T-cell (primary cell): ENCODE measurements around the gene DDAH1. TPM values are rescaled to one million over a fixed set of nuclear protein-coding genes. Genes with fewer than 3 reads are reported as not detected.

Experiments
- ATAC-seq, 4 experiments: fragments of 200-7000 bp in 3 of 4; fragments of 150-1000 bp in 1 of 4; cut with Tn5 transposase; replicated peaks in 1 of 4; 1 replicate in 3 of 4; 2 replicates in 1 of 4; pipeline ENCODE4 v1.10.0; 2021; ENCODE audit warnings: moderate library complexity in 3 of 4, mild to moderate bottlenecking in 2 of 4, moderate number of reproducible peaks in 1 of 4
- CTCF ChIA-PET, 2 donors: fragments of 300-600 bp; sonication (Branson Sonifier 250); formaldehyde crosslinking; loops; one replicate each; lab custom pipeline; 2022; ENCODE audit warnings: antibody characterized with exemption in 2 of 2; lab: Charles Lee
- POLR2A ChIA-PET, 2 donors: fragments of 300-600 bp; sonication (Branson Sonifier 250); formaldehyde crosslinking; loops; one replicate each; lab custom pipeline; 2022; ENCODE audit warnings: antibody characterized with exemption in 2 of 2; lab: Charles Lee
- DNase-seq, 35 experiments: peaks; one replicate each; pipeline versions ENCODE4 v3.0.0 to v3.0.0-alpha.2; 2013 to 2023
- H3K27ac ChIP-seq: one replicate; pipeline ENCODE4 v1.5.1; 2013; ENCODE audit warnings: low read length
- H3K27me3 ChIP-seq, 2 experiments: replicated peaks in 1 of 2; 1 replicate in 1 of 2; 2 replicates in 1 of 2; pipeline versions ENCODE4 v1.6.1 to v1.7.0; 2013; ENCODE audit warnings: low read length in 1 of 2, mixed read lengths in 1 of 2; ENCODE audit not compliant: control insufficient read depth in 2 of 2, insufficient read depth in 2 of 2; ENCODE audit errors: extremely low read depth in 1 of 2
- H3K36me3 ChIP-seq, 2 donors: 1 replicate in 1 of 2; 2 replicates in 1 of 2; pipeline versions ENCODE4 v1.6.1 to v1.7.0; 2013; ENCODE audit warnings: low read length in 1 of 2; ENCODE audit not compliant: control insufficient read depth in 2 of 2, insufficient read depth in 1 of 2; ENCODE audit errors: extremely low read depth in 1 of 2
- H3K4me1 ChIP-seq, 2 experiments: 1 replicate in 1 of 2; 2 replicates in 1 of 2; pipeline versions ENCODE4 v1.6.1 to v1.7.0; 2013; ENCODE audit warnings: low read length in 2 of 2, mixed read lengths in 1 of 2; ENCODE audit not compliant: insufficient read depth in 2 of 2, control insufficient read depth in 1 of 2; ENCODE audit errors: extremely low read depth in 1 of 2
- H3K4me3 ChIP-seq, 2 donors: 1 replicate in 1 of 2; 2 replicates in 1 of 2; pipeline versions ENCODE4 v1.5.1 to v1.7.0; 2013; ENCODE audit warnings: mild to moderate bottlenecking in 2 of 2, low read length in 1 of 2, moderate library complexity in 1 of 2; ENCODE audit not compliant: control insufficient read depth in 1 of 2; ENCODE audit errors: extremely low read depth in 1 of 2
- H3K9me3 ChIP-seq: 2 replicates; pipeline ENCODE4 v1.7.0; 2013
- H3K27ac Mint-ChIP-seq, 2 donors: one replicate each; pipeline ENCODE4 v1.8.0; 2020 to 2021; ENCODE audit warnings: mild to moderate bottlenecking in 2 of 2, mixed read lengths in 2 of 2
- H3K27me3 Mint-ChIP-seq, 2 donors: one replicate each; pipeline ENCODE4 v1.8.0; 2021 to 2022; ENCODE audit warnings: mixed read lengths in 2 of 2
- H3K36me3 Mint-ChIP-seq: one replicate; pipeline ENCODE4 v1.8.0; 2021; ENCODE audit warnings: mixed read lengths
- H3K4me1 Mint-ChIP-seq, 3 donors: one replicate each; pipeline ENCODE4 v1.8.0; 2020 to 2022; ENCODE audit warnings: mixed read lengths in 3 of 3, mild to moderate bottlenecking in 1 of 3
- H3K4me3 Mint-ChIP-seq, 3 donors: one replicate each; pipeline ENCODE4 v1.8.0; 2020 to 2022; ENCODE audit warnings: mild to moderate bottlenecking in 3 of 3, mixed read lengths in 3 of 3, moderate library complexity in 3 of 3
- H3K9me3 Mint-ChIP-seq, 3 donors: one replicate each; pipeline ENCODE4 v1.8.0; 2020 to 2022; ENCODE audit warnings: mixed read lengths in 3 of 3
- WGBS: methylation state at CpG from one replicate; pipeline ENCODE4 v1.1.5; 2013; ENCODE audit warnings: missing lambda C conversion rate; ENCODE audit not compliant: insufficient coverage; 5-methylcytosine and 5-hydroxymethylcytosine counted together
- total RNA-seq, 35 experiments: library from RNA in 6 of 35; stranded (reverse) in 6 of 35; fragments of 120-200 nt in 1 of 35; gene quantifications; one replicate each; pipeline versions ENCODE4 v1.2.1 to v1.2.4 and lab custom pipeline; 2013 to 2026

The DDAH1 gene
- total RNA-seq, 5 donors from 2014 or later (not counting 1 experiment from before 2014, with no cell fraction given), result 0.16 to 0.47 (median 0.32) TPM; not detected in 2

DNA sequence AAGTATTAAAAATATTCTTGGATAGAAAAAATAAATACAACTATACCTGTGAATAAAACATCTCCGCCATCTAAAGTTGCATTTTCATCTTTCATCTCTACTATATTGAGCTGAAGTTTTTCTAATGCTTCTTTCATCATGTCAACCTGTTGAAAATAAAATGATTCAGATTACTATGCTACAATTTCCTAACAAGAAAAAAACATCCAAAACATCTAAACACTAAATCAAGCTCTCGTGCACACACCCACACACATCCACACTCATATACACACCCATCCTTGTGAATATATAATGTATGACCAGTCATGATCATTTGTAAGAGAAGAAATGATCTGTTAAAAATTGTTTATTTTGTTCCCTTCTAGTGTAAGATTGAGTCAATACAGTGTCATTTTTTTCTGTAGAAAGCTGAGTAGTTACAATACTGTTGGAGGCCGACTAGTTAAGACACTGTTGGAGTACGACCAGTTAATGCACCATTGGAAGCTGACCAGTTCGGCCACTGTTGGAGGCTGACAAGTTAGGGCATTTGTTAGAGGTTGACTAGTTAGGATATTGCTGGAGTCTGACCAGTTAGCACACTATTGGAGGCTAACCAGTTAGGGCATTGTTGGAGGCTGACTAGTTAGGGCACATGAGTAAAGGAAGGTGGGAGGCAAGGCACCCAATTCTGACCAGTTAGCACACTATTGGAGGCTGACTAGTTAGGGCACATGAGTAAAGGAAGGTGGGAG, 106.1 kb downstream of the DDAH1 start:
- H3K27ac ChIP-seq, result no peak overlapping the region
- H3K27me3 Mint-ChIP-seq, result peaks cover 0 to 3% of the 10 kb centered on the region in 2 donors
- no peak overlapping the region for H3K4me3 ChIP-seq
- H3K36me3 ChIP-seq, result no peaks in the 10 kb centered on the region
- no peaks in the 10 kb centered on the region for H3K27me3 ChIP-seq
- H3K4me1 Mint-ChIP-seq, result no peaks in the 10 kb centered on the region
- H3K4me3 Mint-ChIP-seq, result no peak overlapping the region
- no peaks in the 10 kb centered on the region for H3K9me3 Mint-ChIP-seq
- POLR2A ChIA-PET, result no interaction called here
- DNase-seq, result no peak
- no peaks in the 10 kb centered on the region for H3K4me1 ChIP-seq
- H3K36me3 Mint-ChIP-seq, result no peaks in the 10 kb centered on the region
- no peak overlapping the region for H3K27ac Mint-ChIP-seq
- CTCF ChIA-PET, result interaction anchor here in 1 of 2 donors (0.5 kb wide), 1 partner anchor 37 kb away, joined by 3 read pairs; no protein-coding TSS in a partner anchor
- WGBS, result 83% methylated on average over 3 of the region's 5 CpGs
- no peak for ATAC-seq
- H3K9me3 ChIP-seq, result no peaks in the 10 kb centered on the region

DNA sequence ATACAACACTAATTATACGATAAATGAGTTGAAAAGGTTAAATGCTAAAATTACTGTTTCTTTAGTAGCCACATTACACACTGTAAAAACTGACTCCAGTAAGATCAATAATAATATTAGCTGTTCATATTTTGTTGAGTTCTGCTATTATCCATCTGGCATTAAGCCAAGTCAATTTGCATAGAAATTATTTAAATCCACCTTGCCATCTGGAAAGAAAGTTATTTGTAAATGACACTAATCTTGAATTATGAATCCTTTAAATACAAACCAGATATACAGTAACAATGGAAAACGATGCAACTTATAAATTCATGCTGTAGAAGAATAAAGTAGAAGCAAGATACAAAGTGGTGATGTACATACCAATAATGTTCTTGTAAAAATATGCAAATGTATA, 107.1 kb downstream of the DDAH1 start:
- no peaks in the 10 kb centered on the region for H3K9me3 ChIP-seq
- H3K27ac Mint-ChIP-seq, result no peak overlapping the region
- H3K27me3 ChIP-seq, result no peaks in the 10 kb centered on the region
- ChIA-PET POLR2A (no interaction called here), CTCF (no interaction called here)
- H3K27me3 Mint-ChIP-seq, result peaks cover 0 to 3% of the 10 kb centered on the region in 2 donors
- WGBS, result no CpG with 5 or more reads among the region's 2 CpGs
- H3K4me3 ChIP-seq, result no peak overlapping the region
- no peaks in the 10 kb centered on the region for H3K4me1 Mint-ChIP-seq
- H3K36me3 Mint-ChIP-seq, result no peaks in the 10 kb centered on the region
- H3K36me3 ChIP-seq, result no peaks in the 10 kb centered on the region
- no peaks in the 10 kb centered on the region for H3K9me3 Mint-ChIP-seq
- H3K4me1 ChIP-seq, result no peaks in the 10 kb centered on the region
- no peak overlapping the region for H3K4me3 Mint-ChIP-seq
- DNase-seq, result no peak
- H3K27ac ChIP-seq, result no peak overlapping the region
- ATAC-seq, result no peak

DNA sequence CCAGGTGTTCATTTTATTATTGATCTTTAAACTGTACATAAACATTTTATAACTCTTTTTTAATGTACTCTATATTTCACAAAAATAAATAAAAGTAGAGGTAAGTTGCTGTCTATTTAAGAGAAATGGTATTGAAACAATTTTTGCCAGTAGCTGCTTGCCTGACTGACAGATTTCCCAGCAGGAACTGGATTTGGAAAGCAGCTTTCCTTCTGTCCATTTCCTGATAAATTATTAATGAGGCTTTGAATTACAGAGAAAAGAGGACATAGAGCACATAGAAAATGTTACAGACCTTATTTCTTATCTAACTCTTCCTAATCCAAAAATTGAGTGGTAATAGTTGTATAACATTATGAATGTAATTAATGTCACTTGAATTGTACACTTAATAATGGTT, 108.8 kb downstream of the DDAH1 start:
- DNase-seq (no peak), ATAC-seq (no peak)
- Mint-ChIP-seq H3K27ac (no peak overlapping the region), H3K4me1 (no peaks in the 10 kb centered on the region), H3K4me3 (no peak overlapping the region), H3K36me3 (no peaks in the 10 kb centered on the region), H3K27me3 (peaks cover 0 to 3% of the 10 kb centered on the region in 2 donors), H3K9me3 (no peaks in the 10 kb centered on the region)
- Histone ChIP-seq H3K4me3 (no peak overlapping the region), H3K4me1 (no peaks in the 10 kb centered on the region), H3K27ac (no peak overlapping the region), H3K9me3 (no peaks in the 10 kb centered on the region), H3K36me3 (no peaks in the 10 kb centered on the region), H3K27me3 (peaks cover 0 to 3% of the 10 kb centered on the region in 2 experiments)
- ChIA-PET POLR2A (interaction anchor here in 1 of 2 donors (0.6 kb wide), 1 partner anchor 22 kb away, joined by 3 read pairs; no protein-coding TSS in a partner anchor), CTCF (interaction anchor here in 1 of 2 donors (0.6 kb wide), 1 partner anchor 1329 kb away, joined by 3 read pairs; no protein-coding TSS in a partner anchor)

DNA sequence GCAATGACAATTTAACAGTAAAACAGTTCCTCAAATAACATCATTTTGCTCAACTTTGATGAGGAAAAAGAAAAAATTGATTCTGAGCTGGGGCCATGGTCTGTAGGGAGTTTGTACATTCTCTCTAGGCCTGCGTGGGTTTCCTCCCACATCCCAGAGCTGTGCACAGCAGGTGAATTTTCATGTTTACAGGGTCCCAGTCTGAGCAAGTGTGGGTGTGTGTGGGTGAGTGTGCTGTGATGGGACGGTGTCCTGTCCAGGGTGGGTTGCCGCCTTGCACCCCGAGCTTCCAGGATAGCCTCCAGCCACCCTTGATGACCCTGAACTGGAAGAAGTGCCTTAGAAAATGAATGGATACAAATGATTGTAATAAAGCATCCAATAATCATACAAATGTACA, 112.9 kb downstream of the DDAH1 start:
- H3K27me3 ChIP-seq, result peaks cover 0 to 3% of the 10 kb centered on the region in 2 experiments
- Mint-ChIP-seq H3K27ac (no peak overlapping the region), H3K4me1 (no peaks in the 10 kb centered on the region), H3K4me3 (no peak overlapping the region), H3K27me3 (peaks cover 0 to 1% of the 10 kb centered on the region in 2 donors), H3K9me3 (no peaks in the 10 kb centered on the region), H3K36me3 (no peaks in the 10 kb centered on the region)
- ChIA-PET POLR2A (no interaction called here), CTCF (no interaction called here)
- H3K9me3 ChIP-seq, result no peaks in the 10 kb centered on the region
- ATAC-seq (no peak), DNase-seq (no peak)
- WGBS, result no CpG with 5 or more reads among the region's 4 CpGs
- no peaks in the 10 kb centered on the region for H3K4me1 ChIP-seq
- H3K27ac ChIP-seq, result no peak overlapping the region
- H3K4me3 ChIP-seq, result no peak overlapping the region
- H3K36me3 ChIP-seq, result no peaks in the 10 kb centered on the region

DNA sequence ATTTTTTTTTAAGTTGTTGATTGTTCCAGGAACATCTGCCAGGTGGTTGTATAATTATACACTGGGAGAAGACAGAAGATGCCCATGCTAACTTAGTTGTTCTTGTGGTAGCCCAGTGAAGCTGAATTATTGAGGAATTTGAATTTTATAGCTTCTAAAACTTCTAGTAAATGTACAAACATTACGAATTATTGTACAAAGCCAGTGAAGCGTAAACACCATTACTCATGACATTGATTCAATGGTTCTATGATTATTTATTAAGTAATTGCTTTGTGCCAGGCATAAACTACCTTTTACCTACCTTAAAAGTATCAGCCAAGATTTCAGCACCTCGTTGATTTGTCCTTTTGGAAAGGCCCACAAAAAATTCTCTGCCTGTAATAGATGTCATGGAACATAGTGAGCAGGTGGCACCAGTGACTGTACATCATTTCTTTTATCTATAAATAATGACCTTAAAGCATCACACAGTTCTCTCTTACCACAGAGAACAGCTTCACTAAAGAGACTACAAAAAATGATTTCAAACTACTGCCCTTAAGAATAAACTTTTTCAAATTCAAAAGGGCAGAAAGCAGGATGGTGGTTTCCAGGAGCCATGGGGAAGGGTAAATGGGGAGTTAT, 113.6 kb downstream of the DDAH1 start:
- peaks cover 0 to 3% of the 10 kb centered on the region in 2 experiments for H3K27me3 ChIP-seq
- WGBS, result no CpG with 5 or more reads among the region's 3 CpGs
- H3K36me3 ChIP-seq, result no peaks in the 10 kb centered on the region
- H3K9me3 ChIP-seq, result no peaks in the 10 kb centered on the region
- CTCF ChIA-PET, result interaction anchor here in 1 of 2 donors (0.7 kb wide), 1 partner anchor 9 kb away, joined by 5 read pairs; no protein-coding TSS in a partner anchor
- ATAC-seq (no peak), DNase-seq (no peak)
- no peak overlapping the region for H3K27ac ChIP-seq
- H3K4me1 Mint-ChIP-seq, result no peaks in the 10 kb centered on the region
- H3K27me3 Mint-ChIP-seq, result peaks cover 0 to 1% of the 10 kb centered on the region in 2 donors
- H3K4me3 Mint-ChIP-seq, result no peak overlapping the region
- H3K4me1 ChIP-seq, result no peaks in the 10 kb centered on the region
- no peak overlapping the region for H3K4me3 ChIP-seq
- POLR2A ChIA-PET, result no interaction called here
- no peaks in the 10 kb centered on the region for H3K9me3 Mint-ChIP-seq
- H3K36me3 Mint-ChIP-seq, result no peaks in the 10 kb centered on the region
- no peak overlapping the region for H3K27ac Mint-ChIP-seq

DNA sequence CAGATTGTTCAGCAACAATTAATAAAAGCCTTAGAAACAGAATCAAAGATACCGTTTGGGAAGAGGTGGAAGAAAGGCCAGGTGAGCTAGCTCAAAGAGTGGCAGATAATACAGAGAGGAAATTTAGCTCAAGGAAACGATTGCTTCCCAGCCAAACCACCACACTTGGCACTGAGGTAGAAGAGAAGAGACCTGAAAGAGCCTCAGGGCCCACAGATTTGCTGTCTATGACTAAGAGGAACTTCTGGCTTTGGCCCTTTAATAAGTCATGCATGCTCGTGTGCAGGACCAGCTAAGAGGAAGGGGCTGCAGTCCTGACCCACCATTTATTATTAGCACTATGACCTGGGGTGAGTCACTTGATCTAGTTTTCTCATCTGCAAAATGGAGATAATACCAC, 115.7 kb downstream of the DDAH1 start:
- no peak overlapping the region for H3K4me3 ChIP-seq
- ATAC-seq (no peak), DNase-seq (no peak)
- no peaks in the 10 kb centered on the region for H3K9me3 ChIP-seq
- peaks cover 0 to 3% of the 10 kb centered on the region in 2 experiments for H3K27me3 ChIP-seq
- Mint-ChIP-seq H3K36me3 (no peaks in the 10 kb centered on the region), H3K27ac (no peak overlapping the region), H3K4me1 (no peaks in the 10 kb centered on the region), H3K4me3 (no peak overlapping the region), H3K27me3 (no peaks in the 10 kb centered on the region), H3K9me3 (no peaks in the 10 kb centered on the region)
- no CpG with 5 or more reads among the region's 3 CpGs for WGBS
- no peaks in the 10 kb centered on the region for H3K36me3 ChIP-seq
- ChIA-PET POLR2A (no interaction called here), CTCF (no interaction called here)
- no peak overlapping the region for H3K27ac ChIP-seq
- no peaks in the 10 kb centered on the region for H3K4me1 ChIP-seq
